Retina (tissue), 1 donor: ENCODE measurements around the gene DHH.
A peak's percentile ranks its signal among the peaks of the same experiment; 100 is the strongest.
"Not testable (repeated sequence)": the region's sequence is repeated elsewhere in the genome, so short reads cannot be mapped to it uniquely, and the experiment has no call there.

Experiments
- DNase-seq: peaks from one replicate; pipeline ENCODE4 v3.0.0-alpha.2; 2016

DHH gene

GRCh38 chr12:49068879-49069506 lies 25.6 kb downstream of the DHH start:
- no peak for DNase-seq

GRCh38 chr12:49066120-49066519 lies 28.5 kb downstream of the DHH start:
- DNase-seq = no peak

GRCh38 chr12:49064767-49065152 lies 29.8 kb downstream of the DHH start:
- no peak for DNase-seq

- not testable (repeated sequence) for DNase-seq
Observed at GRCh38 chr12:49061916-49062315, 32.7 kb downstream of the DHH start.

- DNase-seq = no peak
Observed at GRCh38 chr12:49061157-49061650, 33.4 kb downstream of the DHH start.

GRCh38 chr12:49060237-49061156 lies 34.1 kb downstream of the DHH start, which contains the start of gene KMT2D:
Gene KMT2D (minus strand): TSS chr12:49060794. CDS start chr12:49055324, 5,470 bp downstream.
- DNase-seq = peak; percentile 99

- DNase-seq = peak; percentile 58
Observed at GRCh38 chr12:49059299-49060171, 35.1 kb downstream of the DHH start.

GRCh38 chr12:49059045-49059298 lies 35.6 kb downstream of the DHH start:
- no peak for DNase-seq

GRCh38 chr12:49058366-49059044 lies 36.1 kb downstream of the DHH start:
- no peak for DNase-seq

- no peak for DNase-seq
Observed at GRCh38 chr12:49057888-49058287, 36.7 kb downstream of the DHH start.

GRCh38 chr12:49055978-49056754 lies 38.4 kb downstream of the DHH start:
- peak; percentile 32 for DNase-seq

- no peak for DNase-seq
Observed at GRCh38 chr12:49055092-49055491, 39.5 kb downstream of the DHH start.

GRCh38 chr12:49054524-49054923 lies 40.1 kb downstream of the DHH start:
- no peak for DNase-seq

GRCh38 chr12:49054096-49054495 lies 40.5 kb downstream of the DHH start:
- no peak for DNase-seq

- DNase-seq = no peak
Observed at GRCh38 chr12:49052451-49053208, 42.0 kb downstream of the DHH start.

GRCh38 chr12:49051777-49052438 lies 42.7 kb downstream of the DHH start:
- no peak for DNase-seq

- DNase-seq = no peak
Observed at GRCh38 chr12:49051373-49051764, 43.2 kb downstream of the DHH start.

- DNase-seq = no peak
Observed at GRCh38 chr12:49050507-49051372, 43.9 kb downstream of the DHH start.

- no peak for DNase-seq
Observed at GRCh38 chr12:49049566-49050224, 44.9 kb downstream of the DHH start.
